CD4-positive, alpha-beta T cell treated with Interleukin-4 for 1 hour (primary cell): Measurements from ENCODE around the gene SNAP47.
A peak's percentile ranks its signal among the peaks of the same experiment; 100 is the strongest.

Experiments
- DNase-seq, 2 donors: peaks; one replicate each; pipeline ENCODE4 v3.0.0-alpha.2; 2020 to 2022

The SNAP47 gene

GRCh38 chr1:227749916-227750710 lies 14.9 kb downstream of the SNAP47 start:
- DNase-seq = no peak

GRCh38 chr1:227753999-227754711 lies 18.9 kb downstream of the SNAP47 start:
- DNase-seq = no peak

GRCh38 chr1:227754958-227755357 lies 19.7 kb downstream of the SNAP47 start:
- no peak for DNase-seq

- DNase-seq = no peak
Observed at GRCh38 chr1:227756172-227756959, 21.1 kb downstream of the SNAP47 start.

- no peak for DNase-seq
Observed at GRCh38 chr1:227757781-227758180, 22.5 kb downstream of the SNAP47 start.

- no peak for DNase-seq
Observed at GRCh38 chr1:227758366-227758765, 23.1 kb downstream of the SNAP47 start.

- DNase-seq = no peak
Observed at GRCh38 chr1:227759341-227760300, 24.4 kb downstream of the SNAP47 start.

- no peak for DNase-seq
Observed at GRCh38 chr1:227760377-227760776, 25.1 kb downstream of the SNAP47 start.

GRCh38 chr1:227761621-227762230 lies 26.5 kb downstream of the SNAP47 start:
- DNase-seq = no peak

- DNase-seq = peak; percentile 84 to 87
Observed at GRCh38 chr1:227762231-227762911, 27.1 kb downstream of the SNAP47 start.

- DNase-seq = no peak
Observed at GRCh38 chr1:227763246-227764018, 28.2 kb downstream of the SNAP47 start.

GRCh38 chr1:227764019-227764391 lies 28.8 kb downstream of the SNAP47 start:
- DNase-seq = no peak

- no peak for DNase-seq
Observed at GRCh38 chr1:227765261-227766014, 30.2 kb downstream of the SNAP47 start.

- peak; percentile 77 to 82 for DNase-seq
Observed at GRCh38 chr1:227766015-227766634, 30.9 kb downstream of the SNAP47 start.

- DNase-seq = no peak
Observed at GRCh38 chr1:227766653-227767277, 31.5 kb downstream of the SNAP47 start.

GRCh38 chr1:227767401-227768124 lies 32.3 kb downstream of the SNAP47 start:
- DNase-seq = no peak

GRCh38 chr1:227768125-227768439 lies 32.8 kb downstream of the SNAP47 start:
- DNase-seq = no peak

- DNase-seq = no peak
Observed at GRCh38 chr1:227768640-227769039, 33.4 kb downstream of the SNAP47 start.
